Glutamatergic neuron (in vitro differentiated cells): ENCODE data around the gene CSNK1G3. TPM values are rescaled to one million over a fixed set of nuclear protein-coding genes. Genes with fewer than 3 reads are reported as not detected.

Source experiments
- DNase-seq: peaks from one replicate; pipeline ENCODE4 v3.0.0; 2022
- H3K27ac Mint-ChIP-seq: one replicate; pipeline ENCODE4 v1.8.0; 2020; ENCODE audit warnings: mild to moderate bottlenecking, mixed read lengths, inconsistent platforms; ENCODE audit not compliant: unreplicated experiment
- H3K27me3 Mint-ChIP-seq: one replicate; pipeline ENCODE4 v1.8.0; 2020; ENCODE audit warnings: mild to moderate bottlenecking, moderate library complexity, mixed read lengths, inconsistent platforms; ENCODE audit not compliant: unreplicated experiment
- H3K36me3 Mint-ChIP-seq: one replicate; pipeline ENCODE4 v1.8.0; 2020; ENCODE audit warnings: mild to moderate bottlenecking, mixed read lengths, inconsistent platforms; ENCODE audit not compliant: unreplicated experiment
- H3K4me1 Mint-ChIP-seq: one replicate; pipeline ENCODE4 v1.8.0; 2020; ENCODE audit warnings: mild to moderate bottlenecking, low read depth, mixed read lengths, inconsistent platforms; ENCODE audit not compliant: unreplicated experiment
- H3K4me3 Mint-ChIP-seq: one replicate; pipeline ENCODE4 v1.8.0; 2020; ENCODE audit warnings: mild to moderate bottlenecking, mixed read lengths, inconsistent platforms; ENCODE audit not compliant: unreplicated experiment
- H3K9me3 Mint-ChIP-seq: one replicate; pipeline ENCODE4 v1.8.0; 2020; ENCODE audit warnings: mild to moderate bottlenecking, moderate library complexity, mixed read lengths, inconsistent platforms; ENCODE audit not compliant: unreplicated experiment
- CTCF ChIP-seq: fragments of 200-600 bp; sonication (generic); IDR thresholded peaks from one replicate; pipeline ENCODE4 v1.5.0; 2021; ENCODE audit not compliant: partially characterized antibody, unreplicated experiment
- total RNA-seq: library from RNA; stranded (reverse); fragmentation: NEBNext Ultra II Directional; extraction: Animal tissue kit (Norgen Biotek cat#: 25700); gene quantifications from one replicate; pipeline ENCODE4 v1.2.1, GENCODE V29; 2021; ENCODE audit not compliant: unreplicated experiment

CSNK1G3 gene
- total RNA-seq, 1 donor from 2014 or later, result 40.2 TPM

DNA sequence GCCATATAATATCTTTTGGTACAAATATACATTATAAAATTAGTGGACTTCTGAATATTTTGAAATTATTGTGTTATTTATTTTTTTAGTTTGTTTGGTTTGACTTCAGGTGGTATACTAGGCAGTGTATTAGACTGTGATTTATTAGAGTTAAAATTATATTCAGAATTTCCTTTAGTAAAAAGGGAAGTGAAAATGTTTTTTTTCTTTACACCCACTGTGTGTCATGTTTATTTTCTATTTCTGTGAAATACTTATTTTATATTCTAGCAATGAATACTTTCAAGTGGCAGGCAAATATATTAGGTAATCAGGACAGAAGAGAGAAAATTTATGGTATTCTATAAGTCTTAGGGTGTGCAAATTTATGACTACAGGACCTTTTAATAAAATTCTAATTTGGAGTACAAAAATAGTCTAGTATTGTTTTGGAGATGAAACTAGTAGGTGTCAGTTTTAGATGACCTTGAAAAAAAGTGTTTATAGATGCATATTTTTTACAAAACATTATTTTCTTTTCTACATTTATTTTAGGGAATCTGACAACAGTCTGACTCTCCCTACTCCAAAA lies 8.8 kb downstream of the CSNK1G3 start:
- H3K9me3 Mint-ChIP-seq, result no peaks in the 10 kb centered on the region

GRCh38 chr5:123524146-123524545 lies 12.2 kb downstream of the CSNK1G3 start:
- no peak overlapping the region for H3K4me3 Mint-ChIP-seq
- H3K27ac Mint-ChIP-seq, result no peak overlapping the region
- H3K36me3 Mint-ChIP-seq, result no peaks in the 10 kb centered on the region
- no peak for DNase-seq
- peaks cover 5% of the 10 kb centered on the region for H3K4me1 Mint-ChIP-seq
- no peaks in the 10 kb centered on the region for H3K9me3 Mint-ChIP-seq
- no peak for TF ChIP-seq CTCF
- H3K27me3 Mint-ChIP-seq, result no peaks in the 10 kb centered on the region

More for the DNA sequence above, 8.8 kb downstream of the CSNK1G3 start:
- Mint-ChIP-seq H3K4me3 (no peak overlapping the region), H3K27me3 (no peaks in the 10 kb centered on the region), H3K36me3 (no peaks in the 10 kb centered on the region), H3K27ac (no peak overlapping the region), H3K4me1 (peaks cover 8% of the 10 kb centered on the region)
- DNase-seq, result no peak
- no peak for TF ChIP-seq CTCF

DNA sequence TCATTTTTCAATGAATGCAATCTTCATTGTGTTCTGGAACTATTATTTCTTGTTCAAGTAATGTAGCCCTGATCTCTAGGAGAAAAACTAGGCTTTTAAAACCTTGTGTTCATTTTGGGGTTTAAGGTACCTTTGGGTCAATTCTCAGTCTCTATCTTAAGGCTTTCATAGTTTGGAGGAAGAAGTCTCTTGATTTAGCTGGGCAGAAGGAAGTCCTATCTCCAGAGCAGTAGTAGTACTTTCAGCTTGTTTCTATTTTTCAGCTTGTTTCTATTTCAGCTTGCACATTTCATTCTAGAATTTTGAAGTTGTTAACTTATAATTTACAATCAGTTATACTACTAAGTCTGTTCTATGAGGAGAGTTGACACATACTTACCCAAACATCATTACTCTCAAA lies 15.2 kb downstream of the CSNK1G3 start:
- peaks cover 2% of the 10 kb centered on the region for H3K4me1 Mint-ChIP-seq
- no peaks in the 10 kb centered on the region for H3K36me3 Mint-ChIP-seq
- H3K27me3 Mint-ChIP-seq, result peaks cover 2% of the 10 kb centered on the region
- H3K4me3 Mint-ChIP-seq, result no peak overlapping the region
- no peak overlapping the region for H3K27ac Mint-ChIP-seq
- TF ChIP-seq CTCF, result no peak
- no peak for DNase-seq
- H3K9me3 Mint-ChIP-seq, result no peaks in the 10 kb centered on the region

DNA sequence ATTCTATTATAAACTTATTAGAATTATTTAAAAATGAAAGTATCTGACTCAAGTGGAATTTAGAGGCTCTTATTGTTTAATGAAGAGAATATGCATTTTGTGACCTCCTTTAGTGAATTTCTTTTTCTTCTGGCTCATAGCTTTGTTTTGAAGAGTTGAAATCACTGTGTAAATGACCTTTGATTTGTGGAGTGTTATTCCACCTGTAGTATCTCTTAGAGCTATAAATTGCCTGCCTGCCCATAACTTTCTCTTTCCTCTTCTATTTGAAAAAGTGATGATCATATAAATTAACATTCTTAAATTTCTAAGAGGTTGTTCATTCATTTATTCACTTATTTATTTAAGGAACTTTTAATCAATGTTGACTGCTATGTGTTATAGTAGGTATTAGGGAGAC lies 16.1 kb downstream of the CSNK1G3 start:
- Mint-ChIP-seq H3K27me3 (peaks cover 2% of the 10 kb centered on the region), H3K4me3 (no peak overlapping the region), H3K27ac (no peak overlapping the region), H3K4me1 (peaks cover 2% of the 10 kb centered on the region), H3K9me3 (no peaks in the 10 kb centered on the region), H3K36me3 (no peaks in the 10 kb centered on the region)
- no peak for DNase-seq
- TF ChIP-seq CTCF, result no peak

GRCh38 chr5:123528878-123529277 lies 16.9 kb downstream of the CSNK1G3 start:
- Mint-ChIP-seq H3K9me3 (no peaks in the 10 kb centered on the region), H3K4me3 (no peak overlapping the region), H3K27me3 (peaks cover 2% of the 10 kb centered on the region), H3K27ac (no peak overlapping the region), H3K36me3 (no peaks in the 10 kb centered on the region), H3K4me1 (peaks cover 2% of the 10 kb centered on the region)
- no peak for TF ChIP-seq CTCF
- no peak for DNase-seq
